K562 (cell line): ENCODE measurements around the gene LACTBL1. TPM values are rescaled to one million over a fixed set of nuclear protein-coding genes. Genes with fewer than 3 reads are reported as not detected.
A peak's percentile ranks its signal among the peaks of the same experiment; 100 is the strongest.

Source experiments
- ATAC-seq: fragments of 200-7000 bp; cut with Tn5 transposase; 3 replicates; pipeline ENCODE4 v1.9.1; 2020; ENCODE audit warnings: moderate library complexity
- BruUV-seq: library from RNA; stranded (reverse); fragments of 400-500 nt; replicated peaks from 2 replicates; lab custom pipeline; 2021; lab: Mats Ljungman, UMichigan
- CTCF ChIA-PET: fragments of 300-600 bp; formaldehyde crosslinking; extraction: SDS; loops from one replicate; lab custom pipeline; 2021; ENCODE audit warnings: low intra/inter-chr PET ratio; lab: Yijun Ruan, JAX
- POLR2A ChIA-PET: fragments of 300-600, 350-650 bp; sonication (Branson Sonifier 250); formaldehyde crosslinking; extraction: SDS; loops from one replicate; lab custom pipeline; 2021; ENCODE audit warnings: antibody characterized with exemption, inconsistent platforms; lab: Yijun Ruan, JAX
- DNase-seq, 4 experiments: peaks; one replicate each; pipeline versions ENCODE4 v3.0.0 to v3.0.0-alpha.2; 2011 to 2018; ENCODE audit warnings: low spot score in 3 of 4, mixed read lengths in 3 of 4; ENCODE audit errors: extremely low read depth in 1 of 4
- FAIRE-seq: peaks from 2 replicates; lab custom pipeline; 2011; peaks lifted over from hg19 to GRCh38; lab: Jason Lieb, UNC
- H2AFZ ChIP-seq: 2 replicates; pipeline ENCODE4 v1.6.0; 2011; ENCODE audit warnings: low read depth, low read length, control low read depth, inconsistent platforms
- H3K27ac ChIP-seq: fragments of 200-600 bp; 3 replicates; pipeline ENCODE4 v1.8.0; 2011; ENCODE audit warnings: low read depth, mild to moderate bottlenecking, control low read depth, inconsistent platforms, low read length, moderate library complexity, mixed read lengths; ENCODE audit errors: extremely low read depth
- H3K27me3 ChIP-seq, 2 experiments: fragments of 300-600 bp in 1 of 2; 2 replicates in 1 of 2; 3 replicates in 1 of 2; pipeline versions ENCODE4 v1.6.0 to v1.8.0; 2011; ENCODE audit warnings: inconsistent platforms in 2 of 2, low read length in 2 of 2, mild to moderate bottlenecking in 1 of 2, mixed read lengths in 1 of 2, moderate library complexity in 1 of 2; ENCODE audit not compliant: control insufficient read depth in 2 of 2, insufficient read depth in 2 of 2
- H3K36me3 ChIP-seq: fragments of 300-600 bp; 3 replicates; pipeline ENCODE4 v1.8.0; 2011; ENCODE audit warnings: mild to moderate bottlenecking, low read length, inconsistent platforms; ENCODE audit not compliant: control insufficient read depth, insufficient read depth
- H3K4me1 ChIP-seq, 2 experiments: fragments of 200-600 bp in 1 of 2; replicated peaks in 1 of 2; 2 replicates in 1 of 2; 3 replicates in 1 of 2; pipeline versions ENCODE4 v1.5.1 to v1.8.0; 2011; ENCODE audit warnings: inconsistent platforms in 2 of 2, low read length in 2 of 2, mild to moderate bottlenecking in 1 of 2, mixed read lengths in 1 of 2, moderate library complexity in 1 of 2; ENCODE audit not compliant: control insufficient read depth in 2 of 2, insufficient read depth in 2 of 2
- H3K4me2 ChIP-seq: 2 replicates; pipeline ENCODE4 v1.6.1; 2011; ENCODE audit warnings: low read length, control low read depth, inconsistent platforms, mixed read lengths; ENCODE audit not compliant: insufficient read depth
- H3K4me3 ChIP-seq: fragments of 200-600 bp; sonication (generic), shearing (Covaris generic); 2 replicates; pipeline ENCODE4 v1.5.1; 2016; ENCODE audit warnings: control low read depth, inconsistent platforms
- H3K79me2 ChIP-seq: fragments of 200-600 bp; 3 replicates; pipeline ENCODE4 v1.8.0; 2011; ENCODE audit warnings: low read length, inconsistent platforms; ENCODE audit not compliant: control insufficient read depth, insufficient read depth
- H3K9ac ChIP-seq, 2 experiments: 2 replicates each; pipeline versions ENCODE4 v1.6.0 to v1.6.1; 2011; ENCODE audit warnings: low read depth in 2 of 2, low read length in 2 of 2, control low read depth in 1 of 2, inconsistent platforms in 1 of 2, mild to moderate bottlenecking in 1 of 2, mixed read lengths in 1 of 2; ENCODE audit not compliant: insufficient read depth in 1 of 2
- H3K9me1 ChIP-seq: one replicate; pipeline ENCODE4 v1.6.0; 2011; ENCODE audit warnings: inconsistent platforms, mild to moderate bottlenecking, low read length, moderate library complexity; ENCODE audit not compliant: control insufficient read depth, insufficient read depth
- H3K9me3 ChIP-seq: replicated peaks from 2 replicates; pipeline ENCODE4 v1.5.1; 2011; ENCODE audit warnings: low read depth, low read length, inconsistent platforms; ENCODE audit not compliant: control insufficient read depth, insufficient read depth
- H4K20me1 ChIP-seq: replicated peaks from 2 replicates; pipeline ENCODE4 v1.6.1; 2011; ENCODE audit warnings: low read length, inconsistent platforms, mixed read lengths; ENCODE audit not compliant: control insufficient read depth, insufficient read depth
- ADNP ChIP-seq: fragments of 200-800 bp; sonication (Bioruptor generic); IDR thresholded peaks from 2 replicates; pipeline ENCODE4 v1.6.1; 2016; ENCODE audit warnings: missing genetic modification characterization, missing compliant biosample characterization
- KAT8 ChIP-seq: fragments of 450-650 bp; IDR thresholded peaks from 2 replicates; pipeline ENCODE4 v1.6.1; 2016; ENCODE audit warnings: low read depth, mild to moderate bottlenecking
- LCOR ChIP-seq: sonication (generic); formaldehyde crosslinking; IDR thresholded peaks from 2 replicates; pipeline ENCODE4 v1.8.0; 2022; ENCODE audit warnings: mild to moderate bottlenecking, missing genetic modification reagents
- NCOA2 ChIP-seq, 2 experiments: fragments of 450-650 bp; IDR thresholded peaks; 2 replicates each; pipeline ENCODE4 v1.6.1; 2018; ENCODE audit warnings: mild to moderate bottlenecking in 2 of 2, moderate library complexity in 1 of 2; ENCODE audit not compliant: partially characterized antibody in 2 of 2
- STAT5A ChIP-seq: IDR thresholded peaks from 2 replicates; pipeline ENCODE4 v1.6.1; 2012; ENCODE audit warnings: low read length, inconsistent platforms, borderline replicate concordance
- XRCC4 ChIP-seq: IDR thresholded peaks from one replicate; pipeline ENCODE4 v1.6.1; 2011; ENCODE audit not compliant: insufficient read depth, insufficient read length; ENCODE audit errors: extremely low read depth
- YY1 ChIP-seq, 3 experiments: IDR thresholded peaks; 2 replicates each; pipeline ENCODE4 v1.6.1; 2011; ENCODE audit warnings: low read length in 2 of 3, mild to moderate bottlenecking in 2 of 3, moderate library complexity in 2 of 3, borderline replicate concordance in 1 of 3, control low read depth in 1 of 3, low read depth in 1 of 3; ENCODE audit not compliant: insufficient read depth in 3 of 3, insufficient replicate concordance in 2 of 3, control insufficient read depth in 1 of 3, insufficient read length in 1 of 3; ENCODE audit errors: extremely low read depth in 1 of 3
- ZFP1 ChIP-seq: fragments of 450-650 bp; formaldehyde crosslinking; IDR thresholded peaks from 2 replicates; pipeline ENCODE4 v1.4.0; 2020; ENCODE audit warnings: mild to moderate bottlenecking, mixed read lengths
- ZNF217 ChIP-seq: sonication (generic); formaldehyde crosslinking; IDR thresholded peaks from 2 replicates; pipeline ENCODE4 v1.8.0; 2022; ENCODE audit warnings: mild to moderate bottlenecking, missing genetic modification reagents
- ZNF282 ChIP-seq: sonication (generic); formaldehyde crosslinking; IDR thresholded peaks from 2 replicates; pipeline ENCODE4 v1.8.1; 2023; ENCODE audit warnings: missing genetic modification reagents
- WGBS: fragments of 100-300 bp; shearing (Covaris generic); methylation state at CpG from one replicate; pipeline ENCODE4 v1.1.6; 2016; ENCODE audit warnings: low coverage, mixed read lengths; ENCODE audit not compliant: insufficient coverage; ENCODE audit errors: missing lambda C conversion rate; 5-methylcytosine and 5-hydroxymethylcytosine counted together
- in situ Hi-C: fragments of 300-500 bp; cut with MboI; formaldehyde crosslinking; loops from 4 replicates; pipeline ENCODE4 v1.15.0; 2018; ENCODE audit warnings: inconsistent platforms, mixed read lengths
- intact Hi-C: fragments of 100-400 bp; cut with micrococcal nuclease; formaldehyde crosslinking; loops from 2 replicates; pipeline ENCODE4 v1.14.2; 2022
- polyA plus RNA-seq, 8 experiments: library from polyadenylated mRNA; depleted of rRNA in 4 of 8; stranded (reverse) in 5 of 8; unstranded in 3 of 8; fragments of >200 nt; fragmentation: Nextera tagmentation in 2 of 8; fragmentation: Illumina TruSeq in 1 of 8; extraction: Ambion mirVana in 2 of 8; extraction: Trizol in 1 of 8; gene quantifications; 2 replicates each; pipeline versions ENCODE4 v1.2.1 to v1.2.3, GENCODE V29; 2011 to 2014; ENCODE audit warnings: inconsistent platforms in 1 of 8, missing spikeins in 1 of 8
- total RNA-seq, 7 experiments: library from RNA; depleted of rRNA in 6 of 7; stranded (reverse); fragments of >200 nt in 6 of 7; fragmentation: Illumina TruSeq in 2 of 7; extraction: Trizol in 2 of 7; gene quantifications; 2 replicates each; pipeline versions ENCODE4 v1.2.1 to v1.2.3, GENCODE V29; 2011 to 2021; ENCODE audit warnings: low replicate concordance in 1 of 7
- TF ChIP-seq, protein P1 (sequence below): fragments of 450-650 bp; formaldehyde crosslinking; IDR thresholded peaks from 2 replicates; pipeline ENCODE4 v1.4.0; 2020; ENCODE audit warnings: mild to moderate bottlenecking
- TF ChIP-seq, protein P2 (sequence below), 2 experiments: fragments of 450-650 bp in 1 of 2; sonication (generic) in 1 of 2; formaldehyde crosslinking in 1 of 2; IDR thresholded peaks in 1 of 2; conservative IDR thresholded peaks in 1 of 2; 2 replicates each; pipeline versions ENCODE4 v1.6.1 to v1.8.1; 2016 to 2023; ENCODE audit warnings: mild to moderate bottlenecking in 2 of 2, moderate library complexity in 2 of 2, inconsistent platforms in 1 of 2, missing genetic modification reagents in 1 of 2
- TF ChIP-seq, protein P3 (sequence below): fragments of 450-650 bp; IDR thresholded peaks from 2 replicates; pipeline ENCODE4 v1.6.1; 2016; ENCODE audit warnings: missing biosample characterization, missing genetic modification characterization
- TF ChIP-seq, protein P4 (sequence below): fragments of 450-650 bp; IDR thresholded peaks from 2 replicates; pipeline ENCODE4 v1.6.1; 2018; ENCODE audit not compliant: partially characterized antibody

Gene LACTBL1
- total and polyA plus RNA-seq, 9 of the 15 experiments (the other 6 are each of a cell fraction or from before 2014, with no cell fraction given) = not detected

DNA sequence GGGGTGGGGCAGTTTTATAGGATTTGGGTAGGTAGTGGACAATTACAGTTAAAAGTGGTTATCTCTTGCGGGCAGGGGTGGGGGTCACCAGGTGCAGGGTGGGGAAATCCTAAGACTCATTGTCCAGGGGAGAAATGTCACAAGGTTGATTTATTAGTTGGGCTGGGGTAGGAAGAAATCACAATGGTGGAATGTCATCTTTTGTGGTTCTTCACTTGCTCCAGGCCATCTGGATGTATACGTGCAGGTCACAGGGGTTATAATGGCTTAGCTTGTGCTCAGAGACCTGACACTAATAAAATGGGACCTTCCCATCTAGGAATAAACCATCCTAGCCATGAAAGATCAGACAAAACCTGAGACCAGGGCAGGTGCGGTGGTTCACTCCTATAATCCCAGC lies 31.4 kb upstream of the LACTBL1 start:
- ChIA-PET CTCF (no interaction called here), POLR2A (interaction anchor here (0.8 to 2.5 kb wide), 3 partner anchors 10 to 102 kb away, joined by 3 to 6 read pairs (median 3); partner anchors contain the start of gene KDM1A)
- Histone ChIP-seq H4K20me1 (no peaks in the 10 kb centered on the region), H3K4me3 (no peak overlapping the region), H3K27ac (no peak overlapping the region), H3K9me3 (peaks cover 5% of the 10 kb centered on the region; the same call in 1 of the 2 replicates), H2AFZ (no peak overlapping the region), H3K4me2 (no peak overlapping the region), H3K36me3 (no peaks in the 10 kb centered on the region), H3K9ac (no peak overlapping the region), H3K27me3 (peaks cover 8 to 25% of the 10 kb centered on the region in 2 experiments; a peak in 4 of 5 replicates), H3K4me1 (peaks cover 0 to 10% of the 10 kb centered on the region in 2 experiments; a peak in 2 of 5 replicates), H3K79me2 (no peaks in the 10 kb centered on the region), H3K9me1 (no peaks in the 10 kb centered on the region)
- BruUV-seq = no TSS peak
- FAIRE-seq (no peak), DNase-seq (no peak), ATAC-seq (no peak)
- WGBS = 9% methylated on average over 3 of the region's 3 CpGs
- in situ Hi-C loops = no loop called here
- intact Hi-C loops = no loop called here
- TF ChIP-seq, protein P1, sequence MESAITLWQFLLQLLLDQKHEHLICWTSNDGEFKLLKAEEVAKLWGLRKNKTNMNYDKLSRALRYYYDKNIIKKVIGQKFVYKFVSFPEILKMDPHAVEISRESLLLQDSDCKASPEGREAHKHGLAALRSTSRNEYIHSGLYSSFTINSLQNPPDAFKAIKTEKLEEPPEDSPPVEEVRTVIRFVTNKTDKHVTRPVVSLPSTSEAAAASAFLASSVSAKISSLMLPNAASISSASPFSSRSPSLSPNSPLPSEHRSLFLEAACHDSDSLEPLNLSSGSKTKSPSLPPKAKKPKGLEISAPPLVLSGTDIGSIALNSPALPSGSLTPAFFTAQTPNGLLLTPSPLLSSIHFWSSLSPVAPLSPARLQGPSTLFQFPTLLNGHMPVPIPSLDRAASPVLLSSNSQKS (CRISPR knock-in tag) = no peak
- TF ChIP-seq XRCC4 = no peak
- TF ChIP-seq, protein P2, sequence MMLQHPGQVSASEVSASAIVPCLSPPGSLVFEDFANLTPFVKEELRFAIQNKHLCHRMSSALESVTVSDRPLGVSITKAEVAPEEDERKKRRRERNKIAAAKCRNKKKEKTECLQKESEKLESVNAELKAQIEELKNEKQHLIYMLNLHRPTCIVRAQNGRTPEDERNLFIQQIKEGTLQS (IDR thresholded peaks at IDR 0.05) = no peak
- TF ChIP-seq, protein P2 (CRISPR knock-in tag; conservative IDR thresholded peaks at IDR 0.05) = no peak
- no peak for TF ChIP-seq KAT8
- no peak for TF ChIP-seq ADNP (tag)
- TF ChIP-seq NCOA2 (IDR thresholded peaks at IDR 0.05; ENCODE audit: partially characterized antibody in 2 of 2) = no peak
- TF ChIP-seq, protein P3, sequence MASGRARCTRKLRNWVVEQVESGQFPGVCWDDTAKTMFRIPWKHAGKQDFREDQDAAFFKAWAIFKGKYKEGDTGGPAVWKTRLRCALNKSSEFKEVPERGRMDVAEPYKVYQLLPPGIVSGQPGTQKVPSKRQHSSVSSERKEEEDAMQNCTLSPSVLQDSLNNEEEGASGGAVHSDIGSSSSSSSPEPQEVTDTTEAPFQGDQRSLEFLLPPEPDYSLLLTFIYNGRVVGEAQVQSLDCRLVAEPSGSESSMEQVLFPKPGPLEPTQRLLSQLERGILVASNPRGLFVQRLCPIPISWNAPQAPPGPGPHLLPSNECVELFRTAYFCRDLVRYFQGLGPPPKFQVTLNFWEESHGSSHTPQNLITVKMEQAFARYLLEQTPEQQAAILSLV = no peak
- peak; percentile 64; the same call in 1 of the 2 replicates for TF ChIP-seq ZFP1 (CRISPR knock-in tag)
- no peak for TF ChIP-seq STAT5A
- TF ChIP-seq, protein P4, sequence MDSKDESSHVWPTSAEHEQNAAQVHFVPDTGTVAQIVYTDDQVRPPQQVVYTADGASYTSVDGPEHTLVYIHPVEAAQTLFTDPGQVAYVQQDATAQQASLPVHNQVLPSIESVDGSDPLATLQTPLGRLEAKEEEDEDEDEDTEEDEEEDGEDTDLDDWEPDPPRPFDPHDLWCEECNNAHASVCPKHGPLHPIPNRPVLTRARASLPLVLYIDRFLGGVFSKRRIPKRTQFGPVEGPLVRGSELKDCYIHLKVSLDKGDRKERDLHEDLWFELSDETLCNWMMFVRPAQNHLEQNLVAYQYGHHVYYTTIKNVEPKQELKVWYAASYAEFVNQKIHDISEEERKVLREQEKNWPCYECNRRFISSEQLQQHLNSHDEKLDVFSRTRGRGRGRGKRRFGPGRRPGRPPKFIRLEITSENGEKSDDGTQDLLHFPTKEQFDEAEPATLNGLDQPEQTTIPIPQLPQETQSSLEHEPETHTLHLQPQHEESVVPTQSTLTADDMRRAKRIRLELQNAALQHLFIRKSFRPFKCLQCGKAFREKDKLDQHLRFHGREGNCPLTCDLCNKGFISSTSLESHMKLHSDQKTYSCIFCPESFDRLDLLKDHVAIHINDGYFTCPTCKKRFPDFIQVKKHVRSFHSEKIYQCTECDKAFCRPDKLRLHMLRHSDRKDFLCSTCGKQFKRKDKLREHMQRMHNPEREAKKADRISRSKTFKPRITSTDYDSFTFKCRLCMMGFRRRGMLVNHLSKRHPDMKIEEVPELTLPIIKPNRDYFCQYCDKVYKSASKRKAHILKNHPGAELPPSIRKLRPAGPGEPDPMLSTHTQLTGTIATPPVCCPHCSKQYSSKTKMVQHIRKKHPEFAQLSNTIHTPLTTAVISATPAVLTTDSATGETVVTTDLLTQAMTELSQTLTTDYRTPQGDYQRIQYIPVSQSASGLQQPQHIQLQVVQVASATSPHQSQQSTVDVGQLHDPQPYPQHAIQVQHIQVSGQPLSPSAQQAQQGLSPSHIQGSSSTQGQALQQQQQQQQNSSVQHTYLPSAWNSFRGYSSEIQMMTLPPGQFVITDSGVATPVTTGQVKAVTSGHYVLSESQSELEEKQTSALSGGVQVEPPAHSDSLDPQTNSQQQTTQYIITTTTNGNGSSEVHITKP = peak; percentile 22
- TF ChIP-seq LCOR = no peak
- no peak for TF ChIP-seq YY1 (IDR thresholded peaks at IDR 0.05; ENCODE audit: borderline replicate concordance in 1 of 3, control insufficient read depth in 1 of 3, extremely low read depth in 1 of 3, insufficient read depth in 3 of 3, insufficient read length in 1 of 3, insufficient replicate concordance in 2 of 3, low read depth in 1 of 3, low read length in 2 of 3)
- TF ChIP-seq ZNF282 (CRISPR knock-in tag) = no peak
- TF ChIP-seq ZNF217 = no peak
